Neural progenitor cell (in vitro differentiated cells): Measurements from ENCODE around the gene PTPN20. TPM values are rescaled to one million over a fixed set of nuclear protein-coding genes. Genes with fewer than 3 reads are reported as not detected.

Experiments used
- DNase-seq: peaks from one replicate; pipeline ENCODE4 v3.0.0-alpha.2; 2016; ENCODE audit warnings: low spot score
- H2AFZ ChIP-seq: fragments of 200-600 bp; sonication (generic); replicated peaks from 2 replicates; pipeline ENCODE4 v1.6.1; 2016; ENCODE audit warnings: antibody characterized with exemption
- H3F3A ChIP-seq: fragments of 200-600 bp; sonication (generic); 2 replicates; pipeline ENCODE4 v1.6.1; 2016; ENCODE audit warnings: antibody characterized with exemption, low read depth
- H3K27ac ChIP-seq: fragments of 200-600 bp; sonication (generic); 2 replicates; pipeline ENCODE4 v1.5.1; 2016; ENCODE audit warnings: mild to moderate bottlenecking
- H3K27me3 ChIP-seq: fragments of 200-600 bp; sonication (generic); 2 replicates; pipeline ENCODE4 v1.6.1; 2016; ENCODE audit warnings: mild to moderate bottlenecking, moderate library complexity
- H3K36me3 ChIP-seq: fragments of 200-600 bp; sonication (generic); 2 replicates; pipeline ENCODE4 v1.5.1; 2016
- H3K4me1 ChIP-seq: fragments of 200-600 bp; sonication (generic); 2 replicates; pipeline ENCODE4 v1.6.1; 2016; ENCODE audit warnings: mixed run types
- H3K4me2 ChIP-seq: fragments of 200-600 bp; sonication (generic); 2 replicates; pipeline ENCODE4 v1.6.1; 2016
- H3K4me3 ChIP-seq: fragments of 200-600 bp; sonication (generic); 2 replicates; pipeline ENCODE4 v1.5.1; 2016
- H3K79me2 ChIP-seq: fragments of 200-600 bp; sonication (generic); 2 replicates; pipeline ENCODE4 v1.6.1; 2016; ENCODE audit warnings: low read depth
- H3K9ac ChIP-seq: fragments of 200-600 bp; sonication (generic); 2 replicates; pipeline ENCODE4 v1.6.1; 2016
- H3K9me3 ChIP-seq: fragments of 200-600 bp; sonication (generic); 2 replicates; pipeline ENCODE4 v1.5.1; 2016; ENCODE audit warnings: low read depth
- H4K20me1 ChIP-seq: fragments of 200-600 bp; sonication (generic); 2 replicates; pipeline ENCODE4 v1.6.1; 2016; ENCODE audit warnings: low read depth
- H3K27ac Mint-ChIP-seq: 3 replicates; pipeline ENCODE4 v1.8.0; 2021; ENCODE audit warnings: mixed read lengths
- H3K27me3 Mint-ChIP-seq: 2 replicates; pipeline ENCODE4 v1.8.0; 2022; ENCODE audit warnings: low read depth, mild to moderate bottlenecking, inconsistent platforms, moderate library complexity, mixed read lengths; ENCODE audit not compliant: insufficient read depth
- H3K36me3 Mint-ChIP-seq: 3 replicates; pipeline ENCODE4 v1.8.0; 2021; ENCODE audit warnings: mixed read lengths
- H3K4me1 Mint-ChIP-seq: 3 replicates; pipeline ENCODE4 v1.8.0; 2021; ENCODE audit warnings: mixed read lengths
- H3K4me3 Mint-ChIP-seq: 3 replicates; pipeline ENCODE4 v1.8.0; 2021; ENCODE audit warnings: mild to moderate bottlenecking, moderate library complexity, mixed read lengths
- H3K9me3 Mint-ChIP-seq: 3 replicates; pipeline ENCODE4 v1.8.0; 2020; ENCODE audit warnings: mixed read lengths
- CTCF ChIP-seq: fragments of 200-600 bp; sonication (generic); IDR thresholded peaks from 2 replicates; pipeline ENCODE4 v1.5.1; 2017; ENCODE audit warnings: antibody characterized with exemption, mild to moderate bottlenecking
- EZH2 ChIP-seq: fragments of 200-600 bp; sonication (generic); IDR thresholded peaks from 2 replicates; pipeline ENCODE4 v1.6.1; 2017; ENCODE audit warnings: antibody characterized with exemption, mild to moderate bottlenecking, moderate library complexity
- EZH2phosphoT487 ChIP-seq: fragments of 200-600 bp; sonication (generic); IDR thresholded peaks from 2 replicates; pipeline ENCODE4 v1.6.1; 2017; ENCODE audit warnings: antibody characterized with exemption
- total RNA-seq: library from RNA; depleted of rRNA; stranded (reverse); fragments of >200 nt; gene quantifications from 2 replicates; pipeline ENCODE4 v1.2.3, GENCODE V29; 2015; ENCODE audit warnings: low replicate concordance

The PTPN20 gene
- total RNA-seq, 1 donor from 2014 or later, result not detected

GRCh38 chr10:47013507-47014154 lies 102.4 kb downstream of the PTPN20 start:
- peaks cover 9% of the 10 kb centered on the region for H3K4me1 Mint-ChIP-seq

GRCh38 chr10:47015404-47015803 lies 104.2 kb downstream of the PTPN20 start:
- Histone ChIP-seq H3K79me2 (no peaks in the 10 kb centered on the region), H3K4me3 (no peak overlapping the region), H3K9ac (no peak overlapping the region), H3K27me3 (no peaks in the 10 kb centered on the region), H2AFZ (no peak overlapping the region), H4K20me1 (no peaks in the 10 kb centered on the region), H3F3A (no peaks in the 10 kb centered on the region), H3K4me2 (no peak overlapping the region), H3K36me3 (no peaks in the 10 kb centered on the region), H3K4me1 (no peaks in the 10 kb centered on the region), H3K27ac (no peak overlapping the region), H3K9me3 (no peaks in the 10 kb centered on the region)
- peaks cover 2% of the 10 kb centered on the region for H3K4me1 Mint-ChIP-seq
- H3K27me3 Mint-ChIP-seq, result peaks cover 2% of the 10 kb centered on the region
- TF ChIP-seq CTCF (no peak), EZH2phosphoT487 (no peak), EZH2 (no peak)
- peaks cover 2% of the 10 kb centered on the region for H3K9me3 Mint-ChIP-seq
- H3K27ac Mint-ChIP-seq, result no peak overlapping the region
- DNase-seq, result no peak
- no peak overlapping the region for H3K4me3 Mint-ChIP-seq
- H3K36me3 Mint-ChIP-seq, result no peaks in the 10 kb centered on the region

More at GRCh38 chr10:47013507-47014154, 102.4 kb downstream of the PTPN20 start:
- H3K4me3 Mint-ChIP-seq, result no peak overlapping the region
- TF ChIP-seq EZH2 (no peak), CTCF (peak; percentile 25), EZH2phosphoT487 (no peak)
- DNase-seq, result no peak
- Histone ChIP-seq H3K4me1 (peaks cover 2% of the 10 kb centered on the region), H3K4me2 (no peak overlapping the region), H3F3A (no peaks in the 10 kb centered on the region), H4K20me1 (no peaks in the 10 kb centered on the region), H3K27ac (no peak overlapping the region), H3K79me2 (no peaks in the 10 kb centered on the region), H3K4me3 (no peak overlapping the region), H2AFZ (no peak overlapping the region), H3K36me3 (no peaks in the 10 kb centered on the region), H3K27me3 (no peaks in the 10 kb centered on the region), H3K9ac (no peak overlapping the region), H3K9me3 (no peaks in the 10 kb centered on the region)
- H3K36me3 Mint-ChIP-seq, result no peaks in the 10 kb centered on the region
- H3K27ac Mint-ChIP-seq, result no peak overlapping the region
- H3K9me3 Mint-ChIP-seq, result peaks cover 2% of the 10 kb centered on the region
- H3K27me3 Mint-ChIP-seq, result peaks cover 4% of the 10 kb centered on the region

- Histone ChIP-seq H3K9me3 (no peaks in the 10 kb centered on the region), H3K36me3 (no peaks in the 10 kb centered on the region), H3K4me2 (no peak overlapping the region), H3K9ac (no peak overlapping the region), H3F3A (no peaks in the 10 kb centered on the region), H4K20me1 (no peaks in the 10 kb centered on the region), H3K27me3 (no peaks in the 10 kb centered on the region), H3K4me3 (no peak overlapping the region), H2AFZ (no peak overlapping the region), H3K79me2 (no peaks in the 10 kb centered on the region), H3K4me1 (no peaks in the 10 kb centered on the region), H3K27ac (no peak overlapping the region)
- DNase-seq, result no peak
- peaks cover 2% of the 10 kb centered on the region for H3K9me3 Mint-ChIP-seq
- H3K27ac Mint-ChIP-seq, result no peak overlapping the region
- H3K4me1 Mint-ChIP-seq, result peaks cover 2% of the 10 kb centered on the region
- H3K4me3 Mint-ChIP-seq, result no peak overlapping the region
- H3K27me3 Mint-ChIP-seq, result peaks cover 2% of the 10 kb centered on the region
- H3K36me3 Mint-ChIP-seq, result no peaks in the 10 kb centered on the region
- no peak for TF ChIP-seq EZH2phosphoT487
- no peak for TF ChIP-seq EZH2
- no peak for TF ChIP-seq CTCF
Measured at GRCh38 chr10:47016564-47016963, 105.3 kb downstream of the PTPN20 start.
